MM.1S (cell line): ENCODE data around the gene ZNF792.
A peak's percentile ranks its signal among the peaks of the same experiment; 100 is the strongest.
"Not testable (repeated sequence)": the region's sequence is repeated elsewhere in the genome, so short reads cannot be mapped to it uniquely, and the experiment has no call there.

Source experiments
- DNase-seq: peaks from one replicate; pipeline ENCODE4 v3.0.0-alpha.2; 2015
- H2AFZ ChIP-seq: fragments of 300-600 bp; sonication (generic); 2 replicates; pipeline ENCODE4 v1.6.0; 2016; ENCODE audit warnings: antibody characterized with exemption, low read length
- H3F3A ChIP-seq: fragments of 300-600 bp; sonication (generic); 2 replicates; pipeline ENCODE4 v1.6.1; 2016; ENCODE audit warnings: mild to moderate bottlenecking, antibody characterized with exemption, low read length, moderate library complexity, mixed read lengths; ENCODE audit not compliant: insufficient read depth
- H3K27ac ChIP-seq: fragments of 300-600 bp; sonication (generic); 2 replicates; pipeline ENCODE4 v1.5.1; 2016; ENCODE audit warnings: mild to moderate bottlenecking, low read length
- H3K27me3 ChIP-seq: fragments of 300-600 bp; sonication (generic); replicated peaks from 2 replicates; pipeline ENCODE4 v1.6.0; 2016; ENCODE audit warnings: low read length; ENCODE audit not compliant: insufficient read depth
- H3K36me3 ChIP-seq: fragments of 300-600 bp; sonication (generic); replicated peaks from 2 replicates; pipeline ENCODE4 v1.6.1; 2016; ENCODE audit warnings: mild to moderate bottlenecking, low read length, mixed read lengths; ENCODE audit not compliant: insufficient read depth
- H3K4me1 ChIP-seq: fragments of 300-600 bp; sonication (generic); 2 replicates; pipeline ENCODE4 v1.6.1; 2016; ENCODE audit warnings: low read length, mixed read lengths
- H3K4me2 ChIP-seq: fragments of 300-600 bp; sonication (generic); 2 replicates; pipeline ENCODE4 v1.6.0; 2016; ENCODE audit warnings: low read depth, low read length
- H3K4me3 ChIP-seq: fragments of 300-600 bp; sonication (generic); 2 replicates; pipeline ENCODE4 v1.5.1; 2016; ENCODE audit warnings: low read length, mixed read lengths
- H3K79me2 ChIP-seq: fragments of 300-600 bp; sonication (generic); 2 replicates; pipeline ENCODE4 v1.6.1; 2016; ENCODE audit warnings: mixed run types, low read length, mixed read lengths
- H3K9ac ChIP-seq: fragments of 300-600 bp; sonication (generic); 2 replicates; pipeline ENCODE4 v1.6.1; 2016; ENCODE audit warnings: low read length, mixed read lengths
- H3K9me2 ChIP-seq: fragments of 300-600 bp; sonication (generic); replicated peaks from 2 replicates; pipeline ENCODE4 v1.6.1; 2016; ENCODE audit warnings: mild to moderate bottlenecking, low read length, mixed read lengths; ENCODE audit not compliant: insufficient read depth
- H3K9me3 ChIP-seq: fragments of 300-600 bp; sonication (generic); replicated peaks from 2 replicates; pipeline ENCODE4 v1.6.1; 2016; ENCODE audit warnings: mild to moderate bottlenecking, low read length, mixed read lengths; ENCODE audit not compliant: insufficient read depth
- H4K20me1 ChIP-seq: fragments of 300-600 bp; sonication (generic); 2 replicates; pipeline ENCODE4 v1.6.1; 2016; ENCODE audit warnings: mild to moderate bottlenecking, low read length, moderate library complexity, mixed read lengths; ENCODE audit not compliant: insufficient read depth
- EZH2 ChIP-seq: fragments of 300-600 bp; sonication (generic); optimal IDR thresholded peaks from 2 replicates; pipeline ENCODE3; 2017; ENCODE audit warnings: low read depth, mild to moderate bottlenecking, antibody characterized with exemption, low read length, mixed read lengths
- EZH2phosphoT487 ChIP-seq: fragments of 300-600 bp; sonication (generic); IDR thresholded peaks from 2 replicates; pipeline ENCODE4 v1.6.1; 2018; ENCODE audit warnings: antibody characterized with exemption, low read length
- TF ChIP-seq, protein P1 (sequence below): fragments of 300-600 bp; sonication (generic); IDR thresholded peaks from 2 replicates; pipeline ENCODE4 v1.5.1; 2016; ENCODE audit warnings: antibody characterized with exemption, low read length, mixed read lengths

Gene ZNF792

DNA sequence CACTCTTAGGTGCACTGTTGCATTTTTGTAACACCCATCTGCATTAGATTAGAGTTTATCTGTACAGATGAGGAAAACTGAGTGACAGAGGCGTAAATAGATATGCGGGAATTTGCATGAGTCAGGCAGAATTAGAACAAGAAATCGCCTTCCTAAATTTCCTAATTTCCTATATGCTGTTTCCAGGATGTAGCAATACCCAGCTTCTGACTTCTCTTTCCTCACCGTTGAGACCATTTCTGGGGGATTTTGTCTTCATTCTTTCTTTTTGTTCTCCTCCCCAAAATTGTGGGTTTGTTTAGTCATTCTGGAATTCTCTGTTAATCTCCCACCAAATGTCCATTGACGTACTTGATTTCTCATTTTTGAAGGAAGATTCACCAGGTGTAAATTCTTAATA, 10.6 kb upstream of the ZNF792 start:
- H3K36me3 ChIP-seq = no peaks in the 10 kb centered on the region
- no peak overlapping the region for H3K27ac ChIP-seq
- no peaks in the 10 kb centered on the region for H3K79me2 ChIP-seq
- H3F3A ChIP-seq = no peaks in the 10 kb centered on the region
- no peak overlapping the region for H3K4me3 ChIP-seq
- no peak for DNase-seq
- H3K27me3 ChIP-seq = peaks cover 47% of the 10 kb centered on the region
- TF ChIP-seq, protein P1, sequence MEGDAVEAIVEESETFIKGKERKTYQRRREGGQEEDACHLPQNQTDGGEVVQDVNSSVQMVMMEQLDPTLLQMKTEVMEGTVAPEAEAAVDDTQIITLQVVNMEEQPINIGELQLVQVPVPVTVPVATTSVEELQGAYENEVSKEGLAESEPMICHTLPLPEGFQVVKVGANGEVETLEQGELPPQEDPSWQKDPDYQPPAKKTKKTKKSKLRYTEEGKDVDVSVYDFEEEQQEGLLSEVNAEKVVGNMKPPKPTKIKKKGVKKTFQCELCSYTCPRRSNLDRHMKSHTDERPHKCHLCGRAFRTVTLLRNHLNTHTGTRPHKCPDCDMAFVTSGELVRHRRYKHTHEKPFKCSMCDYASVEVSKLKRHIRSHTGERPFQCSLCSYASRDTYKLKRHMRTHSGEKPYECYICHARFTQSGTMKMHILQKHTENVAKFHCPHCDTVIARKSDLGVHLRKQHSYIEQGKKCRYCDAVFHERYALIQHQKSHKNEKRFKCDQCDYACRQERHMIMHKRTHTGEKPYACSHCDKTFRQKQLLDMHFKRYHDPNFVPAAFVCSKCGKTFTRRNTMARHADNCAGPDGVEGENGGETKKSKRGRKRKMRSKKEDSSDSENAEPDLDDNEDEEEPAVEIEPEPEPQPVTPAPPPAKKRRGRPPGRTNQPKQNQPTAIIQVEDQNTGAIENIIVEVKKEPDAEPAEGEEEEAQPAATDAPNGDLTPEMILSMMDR = no peak
- TF ChIP-seq EZH2phosphoT487 = no peak
- no peak for TF ChIP-seq EZH2
- H3K4me2 ChIP-seq = no peak overlapping the region
- no peak overlapping the region for H3K9ac ChIP-seq
- H4K20me1 ChIP-seq = no peaks in the 10 kb centered on the region
- H3K4me1 ChIP-seq = 0 out of 2 replicates have a peak, but pooled peaks cover 4% of the 10 kb centered on the region
- H3K9me2 ChIP-seq = no peaks in the 10 kb centered on the region
- H3K9me3 ChIP-seq = 0 out of 2 replicates have a peak, but pooled peaks cover 3% of the 10 kb centered on the region
- no peak overlapping the region for H2AFZ ChIP-seq

DNA sequence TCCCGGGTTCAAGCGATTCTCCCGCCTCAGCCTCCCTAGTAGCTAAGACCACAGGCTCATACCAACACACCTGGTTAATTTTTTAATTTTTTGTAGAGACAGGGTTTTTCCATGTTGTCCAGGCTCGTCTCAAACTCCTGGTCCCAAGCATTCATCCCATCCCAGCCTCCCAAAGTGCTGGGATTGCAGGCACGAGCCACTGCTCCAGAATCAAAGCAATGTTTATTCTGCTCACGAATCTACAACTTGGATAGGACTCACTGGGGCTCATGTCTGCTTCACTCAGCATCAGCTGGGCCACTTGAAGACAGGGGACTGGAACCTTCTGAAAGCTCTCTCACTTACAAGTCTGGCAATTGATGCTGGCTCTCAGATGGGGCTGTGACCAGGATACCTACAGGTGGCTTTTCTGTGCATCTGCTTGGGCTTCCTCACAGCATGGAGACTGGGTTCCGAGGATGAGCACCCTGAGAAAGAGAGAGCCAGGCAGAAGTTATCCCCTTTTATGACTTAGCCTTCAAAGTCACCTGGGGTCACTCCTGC, 8.2 kb upstream of the ZNF792 start:
- Histone ChIP-seq H3K4me1 (0 out of 2 replicates have a peak, but pooled peaks cover 4% of the 10 kb centered on the region), H3K36me3 (no peaks in the 10 kb centered on the region), H2AFZ (no peak overlapping the region), H3K27ac (no peak overlapping the region), H3K27me3 (peaks cover 47% of the 10 kb centered on the region), H3K9me3 (0 out of 2 replicates have a peak, but pooled peaks cover 3% of the 10 kb centered on the region), H3K9ac (no peak overlapping the region), H3K9me2 (no peaks in the 10 kb centered on the region), H3K79me2 (no peaks in the 10 kb centered on the region), H3K4me3 (no peak overlapping the region), H4K20me1 (no peaks in the 10 kb centered on the region), H3F3A (no peaks in the 10 kb centered on the region), H3K4me2 (no peak overlapping the region)
- TF ChIP-seq EZH2 (no peak), EZH2phosphoT487 (no peak)
- TF ChIP-seq, protein P1 = no peak
- no peak for DNase-seq

DNA sequence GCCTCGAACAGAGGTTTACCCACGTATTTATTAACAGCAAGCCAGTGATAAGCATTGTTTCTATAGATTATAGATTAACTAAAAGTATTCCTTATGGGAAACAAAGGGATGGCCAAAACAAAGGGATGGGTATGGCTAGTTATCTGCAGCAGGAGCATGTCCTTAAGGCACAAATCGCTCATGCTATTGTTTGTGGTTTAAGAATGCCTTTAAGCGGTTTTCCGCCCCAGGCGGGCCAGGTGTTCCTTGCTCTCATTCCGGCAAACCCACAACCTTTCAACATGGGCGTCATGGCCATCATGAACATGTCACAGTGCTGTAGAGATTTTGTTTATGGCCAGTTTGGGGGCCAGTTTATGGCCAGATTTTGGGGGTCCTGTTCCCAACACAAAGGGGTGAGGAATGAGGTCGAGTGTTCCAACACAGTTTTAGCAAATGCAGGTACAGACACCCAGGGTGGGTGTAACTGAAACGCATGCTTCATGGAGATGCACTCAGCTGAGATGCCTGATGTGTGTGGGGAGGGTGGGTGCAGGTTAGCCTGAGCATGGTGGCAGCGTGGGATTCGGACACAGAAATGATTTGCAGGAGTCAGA, 6.3 kb upstream of the ZNF792 start:
- H3K9me2 ChIP-seq, H4K20me1 ChIP-seq, H3K4me2 ChIP-seq, H2AFZ ChIP-seq, H3K4me3 ChIP-seq, H3F3A ChIP-seq, H3K4me1 ChIP-seq, H3K79me2 ChIP-seq, H3K9me3 ChIP-seq, H3K9ac ChIP-seq, H3K27ac ChIP-seq, H3K36me3 ChIP-seq: not testable (repeated sequence)
- DNase-seq = peak; percentile 54
- peaks cover 53% of the 10 kb centered on the region for H3K27me3 ChIP-seq

DNA sequence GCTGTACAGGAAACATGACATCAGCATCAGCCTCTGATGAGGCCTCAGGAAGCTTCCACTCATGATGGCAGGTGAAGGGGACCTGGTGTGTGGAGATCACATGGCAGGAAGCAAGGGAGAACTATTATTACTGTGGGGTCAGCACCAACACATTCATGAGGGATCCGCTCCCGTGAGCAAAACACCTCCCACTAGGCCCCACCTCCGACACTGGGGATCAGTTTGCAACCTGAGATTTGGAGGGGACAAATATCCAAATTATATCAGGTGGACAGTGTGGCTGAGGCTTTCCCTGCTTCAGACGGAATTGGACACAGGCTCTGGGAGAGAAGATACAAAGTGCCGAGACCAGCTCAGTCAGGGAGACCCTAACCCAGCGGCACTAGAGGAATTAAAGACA, 5.7 kb upstream of the ZNF792 start:
- H3K4me3 ChIP-seq = no peak overlapping the region
- H3K9me3 ChIP-seq = 0 out of 2 replicates have a peak, but pooled peaks cover 3% of the 10 kb centered on the region
- H3K9ac ChIP-seq = no peak overlapping the region

More for the DNA sequence above, 5.7 kb upstream of the ZNF792 start:
- Histone ChIP-seq H4K20me1 (no peaks in the 10 kb centered on the region), H3K27ac (no peak overlapping the region), H3F3A (no peaks in the 10 kb centered on the region), H2AFZ (no peak overlapping the region), H3K4me2 (no peak overlapping the region), H3K9me2 (no peaks in the 10 kb centered on the region), H3K79me2 (no peaks in the 10 kb centered on the region), H3K4me1 (0 out of 2 replicates have a peak, but pooled peaks cover 4% of the 10 kb centered on the region), H3K27me3 (peaks cover 50% of the 10 kb centered on the region), H3K36me3 (no peaks in the 10 kb centered on the region)
- DNase-seq = no peak
- TF ChIP-seq EZH2 (no peak), EZH2phosphoT487 (no peak)
- TF ChIP-seq, protein P1 = no peak
